ENCODE data around the gene IDH2. TPM values are rescaled to one million over a fixed set of nuclear protein-coding genes. Genes with fewer than 3 reads are reported as not detected.

The IDH2 gene
- total RNA-seq, 1 donor from 2014 or later: 93.1 TPM

GRCh38 chr15:90067181-90067952 lies 34.9 kb downstream of the IDH2 start:
- Histone ChIP-seq H3K4me2 (no peak overlapping the region), H3F3A (ENCODE audit: low read depth) (peaks cover 7% of the 10 kb centered on the region), H3K9ac (no peak overlapping the region), H3K4me3 (no peak overlapping the region), H3K27me3 (no peaks in the 10 kb centered on the region), H2AFZ (replicated peaks) (no peak overlapping the region), H3K79me2 (ENCODE audit: low read depth) (peaks cover 17% of the 10 kb centered on the region), H3K4me1 (peaks cover 20% of the 10 kb centered on the region), H3K36me3 (no peaks in the 10 kb centered on the region), H4K20me1 (ENCODE audit: low read depth) (peaks cover 30% of the 10 kb centered on the region), H3K9me3 (ENCODE audit: low read depth) (no peaks in the 10 kb centered on the region), H3K27ac (no peak overlapping the region)
- H3K27me3 Mint-ChIP-seq (ENCODE audit: insufficient read depth, low read depth): peaks cover 5% of the 10 kb centered on the region
- TF ChIP-seq EZH2phosphoT487 (IDR thresholded peaks at IDR 0.05): no peak
- TF ChIP-seq, protein P1, sequence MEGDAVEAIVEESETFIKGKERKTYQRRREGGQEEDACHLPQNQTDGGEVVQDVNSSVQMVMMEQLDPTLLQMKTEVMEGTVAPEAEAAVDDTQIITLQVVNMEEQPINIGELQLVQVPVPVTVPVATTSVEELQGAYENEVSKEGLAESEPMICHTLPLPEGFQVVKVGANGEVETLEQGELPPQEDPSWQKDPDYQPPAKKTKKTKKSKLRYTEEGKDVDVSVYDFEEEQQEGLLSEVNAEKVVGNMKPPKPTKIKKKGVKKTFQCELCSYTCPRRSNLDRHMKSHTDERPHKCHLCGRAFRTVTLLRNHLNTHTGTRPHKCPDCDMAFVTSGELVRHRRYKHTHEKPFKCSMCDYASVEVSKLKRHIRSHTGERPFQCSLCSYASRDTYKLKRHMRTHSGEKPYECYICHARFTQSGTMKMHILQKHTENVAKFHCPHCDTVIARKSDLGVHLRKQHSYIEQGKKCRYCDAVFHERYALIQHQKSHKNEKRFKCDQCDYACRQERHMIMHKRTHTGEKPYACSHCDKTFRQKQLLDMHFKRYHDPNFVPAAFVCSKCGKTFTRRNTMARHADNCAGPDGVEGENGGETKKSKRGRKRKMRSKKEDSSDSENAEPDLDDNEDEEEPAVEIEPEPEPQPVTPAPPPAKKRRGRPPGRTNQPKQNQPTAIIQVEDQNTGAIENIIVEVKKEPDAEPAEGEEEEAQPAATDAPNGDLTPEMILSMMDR (IDR thresholded peaks at IDR 0.05): no peak
- no peak for TF ChIP-seq EZH2 (IDR thresholded peaks at IDR 0.05)
- H3K9me3 Mint-ChIP-seq: no peaks in the 10 kb centered on the region
- H3K4me3 Mint-ChIP-seq: no peak overlapping the region
- no peak for DNase-seq (ENCODE audit: low spot score)
- H3K36me3 Mint-ChIP-seq: peaks cover 3% of the 10 kb centered on the region
- H3K4me1 Mint-ChIP-seq: peaks cover 24% of the 10 kb centered on the region
- H3K27ac Mint-ChIP-seq: no peak overlapping the region

- H3F3A ChIP-seq (ENCODE audit: low read depth): peaks cover 24% of the 10 kb centered on the region
- H3K4me3 Mint-ChIP-seq: no peak overlapping the region
- H3K79me2 ChIP-seq (ENCODE audit: low read depth): peaks cover 29% of the 10 kb centered on the region
- H3K4me1 ChIP-seq: peaks cover 31% of the 10 kb centered on the region
- H3K27me3 ChIP-seq: no peaks in the 10 kb centered on the region
- peaks cover 3% of the 10 kb centered on the region for H3K36me3 Mint-ChIP-seq
- no peaks in the 10 kb centered on the region for H3K9me3 ChIP-seq (ENCODE audit: low read depth)
- no peak overlapping the region for H3K9ac ChIP-seq
- peaks cover 2% of the 10 kb centered on the region for H3K27me3 Mint-ChIP-seq (ENCODE audit: insufficient read depth, low read depth)
- H4K20me1 ChIP-seq (ENCODE audit: low read depth): peaks cover 22% of the 10 kb centered on the region
- H3K4me1 Mint-ChIP-seq: peaks cover 34% of the 10 kb centered on the region
- no peak overlapping the region for H2AFZ ChIP-seq (replicated peaks)
- no peak overlapping the region for H3K4me3 ChIP-seq
- TF ChIP-seq, protein P1 (IDR thresholded peaks at IDR 0.05): no peak
- TF ChIP-seq EZH2phosphoT487 (IDR thresholded peaks at IDR 0.05) (no peak), EZH2 (IDR thresholded peaks at IDR 0.05) (no peak)
- DNase-seq (ENCODE audit: low spot score): no peak
- no peak overlapping the region for H3K27ac ChIP-seq
- H3K36me3 ChIP-seq: no peaks in the 10 kb centered on the region
- no peak overlapping the region for H3K4me2 ChIP-seq
- no peak overlapping the region for H3K27ac Mint-ChIP-seq
- no peaks in the 10 kb centered on the region for H3K9me3 Mint-ChIP-seq
Observed at GRCh38 chr15:90065682-90066049, 36.6 kb downstream of the IDH2 start.

- H2AFZ ChIP-seq (replicated peaks): no peak overlapping the region
- Mint-ChIP-seq H3K27ac (no peak overlapping the region), H3K27me3 (ENCODE audit: insufficient read depth, low read depth) (peaks cover 2% of the 10 kb centered on the region), H3K9me3 (no peaks in the 10 kb centered on the region), H3K4me3 (no peak overlapping the region), H3K4me1 (peaks cover 36% of the 10 kb centered on the region), H3K36me3 (peaks cover 3% of the 10 kb centered on the region)
- H3K27me3 ChIP-seq: no peaks in the 10 kb centered on the region
- peaks cover 35% of the 10 kb centered on the region for H3K79me2 ChIP-seq (ENCODE audit: low read depth)
- H3K36me3 ChIP-seq: no peaks in the 10 kb centered on the region
- H3K27ac ChIP-seq: no peak overlapping the region
- no peak overlapping the region for H3K4me2 ChIP-seq
- H3K9ac ChIP-seq: no peak overlapping the region
- no peak for TF ChIP-seq EZH2 (IDR thresholded peaks at IDR 0.05)
- TF ChIP-seq, protein P1 (IDR thresholded peaks at IDR 0.05): no peak
- TF ChIP-seq EZH2phosphoT487 (IDR thresholded peaks at IDR 0.05): no peak
- H3K4me1 ChIP-seq: peaks cover 31% of the 10 kb centered on the region
- H3K4me3 ChIP-seq: no peak overlapping the region
- peaks cover 24% of the 10 kb centered on the region for H3F3A ChIP-seq (ENCODE audit: low read depth)
- peaks cover 25% of the 10 kb centered on the region for H4K20me1 ChIP-seq (ENCODE audit: low read depth)
- no peak for DNase-seq (ENCODE audit: low spot score)
- H3K9me3 ChIP-seq (ENCODE audit: low read depth): no peaks in the 10 kb centered on the region
Observed at GRCh38 chr15:90064911-90065681, 37.2 kb downstream of the IDH2 start.

Measured in neural progenitor cell (in vitro differentiated cells).